Neural crest cell (in vitro differentiated cells): ENCODE measurements around the gene UBE2I. TPM values are rescaled to one million over a fixed set of nuclear protein-coding genes. Genes with fewer than 3 reads are reported as not detected.
A peak's percentile ranks its signal among the peaks of the same experiment; 100 is the strongest.
"Not testable (repeated sequence)": the region's sequence is repeated elsewhere in the genome, so short reads cannot be mapped to it uniquely, and the experiment has no call there.

ENCODE experiments used
- DNase-seq: peaks from one replicate; pipeline ENCODE4 v3.0.0; 2021; ENCODE audit warnings: low read depth, mixed read lengths, low spot score
- H3K27ac Mint-ChIP-seq: one replicate; pipeline ENCODE4 v1.8.0; 2021; ENCODE audit warnings: mild to moderate bottlenecking, mixed read lengths; ENCODE audit not compliant: unreplicated experiment
- H3K27me3 Mint-ChIP-seq: 2 replicates; pipeline ENCODE4 v1.8.0; 2021; ENCODE audit warnings: low read depth, mild to moderate bottlenecking, mixed read lengths
- H3K36me3 Mint-ChIP-seq: 2 replicates; pipeline ENCODE4 v1.8.0; 2021; ENCODE audit warnings: low read depth, mild to moderate bottlenecking, mixed read lengths
- H3K4me1 Mint-ChIP-seq: 2 replicates; pipeline ENCODE4 v1.8.0; 2021; ENCODE audit warnings: mixed read lengths
- H3K4me3 Mint-ChIP-seq: one replicate; pipeline ENCODE4 v1.8.0; 2021; ENCODE audit warnings: mild to moderate bottlenecking, mixed read lengths
- H3K9me3 Mint-ChIP-seq: 2 replicates; pipeline ENCODE4 v1.8.0; 2021; ENCODE audit warnings: mixed read lengths
- total RNA-seq: library from RNA; stranded (reverse); gene quantifications from 2 replicates; pipeline ENCODE4 v1.2.1, GENCODE V29; 2021
- TF ChIP-seq, protein P1 (sequence below): fragments of 200-600 bp; sonication (generic); conservative IDR thresholded peaks from 2 replicates; pipeline ENCODE4 v1.5.0; 2021; ENCODE audit warnings: antibody characterized with exemption, mild to moderate bottlenecking

UBE2I gene
- total RNA-seq, 1 donor from 2014 or later = 301 TPM

DNA sequence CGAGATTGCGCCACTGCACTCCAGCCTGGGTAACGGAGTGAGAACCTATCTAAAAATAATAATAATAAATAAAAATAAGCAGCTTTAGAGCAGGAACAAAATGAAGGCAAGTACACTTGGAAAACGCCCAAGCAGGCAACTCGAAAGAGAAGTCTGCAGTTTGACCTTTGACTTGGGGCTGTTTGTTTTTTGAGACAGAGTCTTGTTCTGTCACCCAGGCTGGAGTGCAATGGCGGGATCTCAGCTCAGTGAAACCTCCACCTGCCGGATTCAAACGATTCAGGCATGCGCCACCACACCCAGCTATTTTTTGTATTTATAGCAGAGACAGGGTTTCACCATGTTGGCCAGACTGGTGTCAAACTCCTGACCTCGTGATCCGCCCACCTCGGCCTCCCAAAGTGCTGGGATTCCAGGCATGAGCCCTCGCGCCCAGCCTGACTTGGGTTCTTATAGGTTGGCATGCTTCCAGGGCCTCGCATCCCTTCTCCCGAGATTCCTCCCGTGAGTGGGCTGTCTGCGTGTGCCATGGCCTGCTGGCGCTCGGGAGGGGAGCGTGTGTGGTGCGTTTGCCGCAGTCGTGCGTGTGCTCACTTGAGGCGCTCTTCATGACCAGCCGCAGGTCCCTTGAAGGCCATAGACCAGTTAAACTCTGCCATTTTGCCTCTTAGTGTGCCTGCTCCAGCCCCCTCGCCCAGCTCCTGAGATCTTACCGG lies 18.4 kb upstream of the UBE2I start:
- Mint-ChIP-seq H3K36me3 (no peaks in the 10 kb centered on the region), H3K27ac (no peak overlapping the region), H3K27me3 (peaks cover 57% of the 10 kb centered on the region), H3K9me3 (no peaks in the 10 kb centered on the region), H3K4me3 (no peak overlapping the region), H3K4me1 (peaks cover 3% of the 10 kb centered on the region)
- TF ChIP-seq, protein P1, sequence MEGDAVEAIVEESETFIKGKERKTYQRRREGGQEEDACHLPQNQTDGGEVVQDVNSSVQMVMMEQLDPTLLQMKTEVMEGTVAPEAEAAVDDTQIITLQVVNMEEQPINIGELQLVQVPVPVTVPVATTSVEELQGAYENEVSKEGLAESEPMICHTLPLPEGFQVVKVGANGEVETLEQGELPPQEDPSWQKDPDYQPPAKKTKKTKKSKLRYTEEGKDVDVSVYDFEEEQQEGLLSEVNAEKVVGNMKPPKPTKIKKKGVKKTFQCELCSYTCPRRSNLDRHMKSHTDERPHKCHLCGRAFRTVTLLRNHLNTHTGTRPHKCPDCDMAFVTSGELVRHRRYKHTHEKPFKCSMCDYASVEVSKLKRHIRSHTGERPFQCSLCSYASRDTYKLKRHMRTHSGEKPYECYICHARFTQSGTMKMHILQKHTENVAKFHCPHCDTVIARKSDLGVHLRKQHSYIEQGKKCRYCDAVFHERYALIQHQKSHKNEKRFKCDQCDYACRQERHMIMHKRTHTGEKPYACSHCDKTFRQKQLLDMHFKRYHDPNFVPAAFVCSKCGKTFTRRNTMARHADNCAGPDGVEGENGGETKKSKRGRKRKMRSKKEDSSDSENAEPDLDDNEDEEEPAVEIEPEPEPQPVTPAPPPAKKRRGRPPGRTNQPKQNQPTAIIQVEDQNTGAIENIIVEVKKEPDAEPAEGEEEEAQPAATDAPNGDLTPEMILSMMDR = no peak
- DNase-seq = no peak

DNA sequence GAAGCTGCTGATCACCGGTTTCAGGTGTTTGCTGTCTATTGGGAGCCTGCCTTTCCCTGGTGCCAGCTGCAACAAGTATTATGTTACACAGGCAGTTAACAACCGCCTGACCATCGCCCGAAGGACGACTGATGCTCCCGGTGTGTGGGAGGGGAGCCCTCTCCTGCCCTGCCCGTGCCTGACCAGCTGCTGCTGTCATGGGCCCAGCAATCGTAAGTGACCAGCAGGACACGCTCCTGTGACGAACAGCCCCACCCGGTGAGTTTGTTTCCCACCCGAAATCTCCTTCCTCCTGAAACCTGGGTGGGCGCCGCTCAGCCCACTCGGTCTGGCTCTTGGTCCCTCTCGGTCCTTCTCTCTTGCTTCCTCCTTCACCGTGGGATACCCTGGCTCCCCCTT lies 17.9 kb upstream of the UBE2I start:
- Mint-ChIP-seq H3K9me3 (no peaks in the 10 kb centered on the region), H3K27ac (no peak overlapping the region), H3K4me1 (peaks cover 3% of the 10 kb centered on the region), H3K36me3 (no peaks in the 10 kb centered on the region), H3K4me3 (no peak overlapping the region), H3K27me3 (peaks cover 55% of the 10 kb centered on the region)
- TF ChIP-seq, protein P1 = no peak
- DNase-seq = no peak

GRCh38 chr16:1292208-1292607 lies 17.2 kb upstream of the UBE2I start:
- not testable (repeated sequence) for DNase-seq, H3K4me1 Mint-ChIP-seq, H3K9me3 Mint-ChIP-seq, H3K4me3 Mint-ChIP-seq, H3K36me3 Mint-ChIP-seq, H3K27ac Mint-ChIP-seq
- peaks cover 61% of the 10 kb centered on the region for H3K27me3 Mint-ChIP-seq

GRCh38 chr16:1292808-1293207 lies 16.6 kb upstream of the UBE2I start:
- H3K4me1 Mint-ChIP-seq, H3K9me3 Mint-ChIP-seq, H3K36me3 Mint-ChIP-seq, H3K4me3 Mint-ChIP-seq, DNase-seq, H3K27ac Mint-ChIP-seq: not testable (repeated sequence)
- H3K27me3 Mint-ChIP-seq = peaks cover 61% of the 10 kb centered on the region

DNA sequence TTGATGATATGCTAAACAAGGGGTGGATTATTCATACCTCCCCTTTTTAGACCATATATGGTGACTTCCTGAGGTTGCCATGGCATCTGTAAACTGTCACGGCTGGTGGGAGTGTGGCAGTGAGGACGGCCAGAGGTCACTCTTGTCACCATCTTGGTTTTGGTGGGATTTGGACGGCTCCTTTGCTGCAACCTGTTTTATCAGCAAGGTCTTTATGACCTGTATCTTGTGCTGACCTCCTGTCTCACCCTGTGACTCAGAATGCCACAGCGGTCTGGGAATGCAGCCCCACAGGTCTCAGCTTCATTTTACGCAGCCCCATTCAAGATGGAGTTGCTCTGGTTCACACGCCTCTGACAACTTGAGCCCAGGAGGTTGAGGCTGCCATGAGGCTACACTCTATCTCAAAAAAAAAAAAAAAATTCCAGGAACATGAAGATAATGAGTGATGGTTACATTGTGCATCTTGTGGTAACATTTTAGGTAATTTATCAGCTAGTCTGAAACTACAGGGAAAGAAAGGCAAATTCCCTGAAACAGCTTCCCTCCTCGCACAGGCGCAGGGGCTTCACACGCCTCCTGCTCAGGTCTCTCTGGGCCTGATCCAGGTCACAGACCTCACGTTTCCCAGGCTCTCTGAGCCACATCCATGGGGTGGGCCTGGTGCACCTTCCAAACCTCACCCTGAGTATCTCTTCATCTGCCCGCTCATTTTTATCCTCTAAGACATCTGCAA lies 15.3 kb upstream of the UBE2I start:
- peaks cover 3% of the 10 kb centered on the region for H3K4me1 Mint-ChIP-seq
- H3K4me3 Mint-ChIP-seq = no peak overlapping the region
- DNase-seq = no peak
- no peaks in the 10 kb centered on the region for H3K9me3 Mint-ChIP-seq
- TF ChIP-seq, protein P1 = no peak
- no peaks in the 10 kb centered on the region for H3K36me3 Mint-ChIP-seq
- peaks cover 62% of the 10 kb centered on the region for H3K27me3 Mint-ChIP-seq
- H3K27ac Mint-ChIP-seq = no peak overlapping the region

- Mint-ChIP-seq H3K36me3 (no peaks in the 10 kb centered on the region), H3K4me1 (no peaks in the 10 kb centered on the region), H3K9me3 (no peaks in the 10 kb centered on the region), H3K27ac (peak overlapping the region; percentile 8), H3K27me3 (peaks cover 57% of the 10 kb centered on the region), H3K4me3 (no peak overlapping the region)
- DNase-seq = no peak
- TF ChIP-seq, protein P1 = no peak
Observed at GRCh38 chr16:1295465-1295864, 14.0 kb upstream of the UBE2I start.

DNA sequence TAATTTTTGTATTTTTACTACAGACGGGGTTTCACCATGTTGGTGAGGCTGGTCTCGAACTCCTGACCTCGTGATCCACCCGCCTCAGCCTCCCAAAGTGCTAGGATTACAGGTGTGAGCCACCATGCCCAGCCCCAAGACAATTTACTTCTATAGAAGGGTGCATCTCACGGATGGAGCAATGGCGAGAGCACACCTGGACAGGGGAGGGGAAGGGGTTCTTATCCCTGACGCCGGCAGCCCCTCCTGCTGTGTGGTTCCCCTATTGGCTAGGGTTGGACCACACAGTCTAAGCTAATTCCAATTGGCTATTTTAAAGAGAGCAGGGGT lies 12.8 kb upstream of the UBE2I start:
- not testable (repeated sequence) for H3K36me3 Mint-ChIP-seq, H3K27ac Mint-ChIP-seq, H3K4me3 Mint-ChIP-seq, DNase-seq, H3K4me1 Mint-ChIP-seq, H3K9me3 Mint-ChIP-seq
- peaks cover 47% of the 10 kb centered on the region for H3K27me3 Mint-ChIP-seq
